ENCODE data around the gene SIPA1L3. TPM values are rescaled to one million over a fixed set of nuclear protein-coding genes. Genes with fewer than 3 reads are reported as not detected.

Gene SIPA1L3
- total and polyA plus RNA-seq, 10 of the 15 experiments (the other 5 are each of a cell fraction or from before 2014, with no cell fraction given) = 0.24 to 66.2 (median 19.1) TPM

DNA sequence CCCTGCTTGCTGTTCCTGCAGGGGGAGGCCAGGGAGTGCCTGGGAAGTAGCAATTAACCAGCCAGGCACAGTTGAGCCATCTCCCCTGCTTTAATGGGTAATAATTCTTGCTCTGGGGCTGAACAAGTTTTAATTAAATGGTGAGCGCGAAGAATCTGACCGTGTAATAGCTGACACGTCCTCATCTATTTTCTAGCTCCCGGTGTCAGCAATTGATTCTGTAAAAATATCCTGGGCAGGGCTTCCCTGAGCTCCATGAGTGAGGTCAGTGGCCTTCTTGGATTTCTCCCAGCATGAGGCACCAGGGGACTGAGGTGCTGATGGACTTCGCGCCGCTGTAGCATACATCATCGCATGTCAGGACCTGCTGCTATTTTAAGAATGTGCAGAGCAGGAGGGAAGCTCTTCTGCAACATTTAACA is 26.9 kb downstream of the SIPA1L3 start (continued):
- TF ChIP-seq, protein P1, sequence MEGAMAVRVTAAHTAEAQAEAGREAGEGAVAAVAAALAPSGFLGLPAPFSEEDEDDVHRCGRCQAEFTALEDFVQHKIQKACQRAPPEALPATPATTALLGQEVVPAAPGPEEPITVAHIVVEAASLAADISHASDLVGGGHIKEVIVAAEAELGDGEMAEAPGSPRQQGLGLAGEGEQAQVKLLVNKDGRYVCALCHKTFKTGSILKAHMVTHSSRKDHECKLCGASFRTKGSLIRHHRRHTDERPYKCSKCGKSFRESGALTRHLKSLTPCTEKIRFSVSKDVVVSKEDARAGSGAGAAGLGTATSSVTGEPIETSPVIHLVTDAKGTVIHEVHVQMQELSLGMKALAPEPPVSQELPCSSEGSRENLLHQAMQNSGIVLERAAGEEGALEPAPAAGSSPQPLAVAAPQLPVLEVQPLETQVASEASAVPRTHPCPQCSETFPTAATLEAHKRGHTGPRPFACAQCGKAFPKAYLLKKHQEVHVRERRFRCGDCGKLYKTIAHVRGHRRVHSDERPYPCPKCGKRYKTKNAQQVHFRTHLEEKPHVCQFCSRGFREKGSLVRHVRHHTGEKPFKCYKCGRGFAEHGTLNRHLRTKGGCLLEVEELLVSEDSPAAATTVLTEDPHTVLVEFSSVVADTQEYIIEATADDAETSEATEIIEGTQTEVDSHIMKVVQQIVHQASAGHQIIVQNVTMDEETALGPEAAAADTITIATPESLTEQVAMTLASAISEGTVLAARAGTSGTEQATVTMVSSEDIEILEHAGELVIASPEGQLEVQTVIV (IDR thresholded peaks at IDR 0.05; ENCODE audit: borderline replicate concordance, partially characterized antibody) = no peak
- TF ChIP-seq ZNF384 (IDR thresholded peaks at IDR 0.05; ENCODE audit: borderline replicate concordance, low read depth, low read length) (no peak), ZNF622 (IDR thresholded peaks at IDR 0.05) (no peak)
- TF ChIP-seq, protein P2, sequence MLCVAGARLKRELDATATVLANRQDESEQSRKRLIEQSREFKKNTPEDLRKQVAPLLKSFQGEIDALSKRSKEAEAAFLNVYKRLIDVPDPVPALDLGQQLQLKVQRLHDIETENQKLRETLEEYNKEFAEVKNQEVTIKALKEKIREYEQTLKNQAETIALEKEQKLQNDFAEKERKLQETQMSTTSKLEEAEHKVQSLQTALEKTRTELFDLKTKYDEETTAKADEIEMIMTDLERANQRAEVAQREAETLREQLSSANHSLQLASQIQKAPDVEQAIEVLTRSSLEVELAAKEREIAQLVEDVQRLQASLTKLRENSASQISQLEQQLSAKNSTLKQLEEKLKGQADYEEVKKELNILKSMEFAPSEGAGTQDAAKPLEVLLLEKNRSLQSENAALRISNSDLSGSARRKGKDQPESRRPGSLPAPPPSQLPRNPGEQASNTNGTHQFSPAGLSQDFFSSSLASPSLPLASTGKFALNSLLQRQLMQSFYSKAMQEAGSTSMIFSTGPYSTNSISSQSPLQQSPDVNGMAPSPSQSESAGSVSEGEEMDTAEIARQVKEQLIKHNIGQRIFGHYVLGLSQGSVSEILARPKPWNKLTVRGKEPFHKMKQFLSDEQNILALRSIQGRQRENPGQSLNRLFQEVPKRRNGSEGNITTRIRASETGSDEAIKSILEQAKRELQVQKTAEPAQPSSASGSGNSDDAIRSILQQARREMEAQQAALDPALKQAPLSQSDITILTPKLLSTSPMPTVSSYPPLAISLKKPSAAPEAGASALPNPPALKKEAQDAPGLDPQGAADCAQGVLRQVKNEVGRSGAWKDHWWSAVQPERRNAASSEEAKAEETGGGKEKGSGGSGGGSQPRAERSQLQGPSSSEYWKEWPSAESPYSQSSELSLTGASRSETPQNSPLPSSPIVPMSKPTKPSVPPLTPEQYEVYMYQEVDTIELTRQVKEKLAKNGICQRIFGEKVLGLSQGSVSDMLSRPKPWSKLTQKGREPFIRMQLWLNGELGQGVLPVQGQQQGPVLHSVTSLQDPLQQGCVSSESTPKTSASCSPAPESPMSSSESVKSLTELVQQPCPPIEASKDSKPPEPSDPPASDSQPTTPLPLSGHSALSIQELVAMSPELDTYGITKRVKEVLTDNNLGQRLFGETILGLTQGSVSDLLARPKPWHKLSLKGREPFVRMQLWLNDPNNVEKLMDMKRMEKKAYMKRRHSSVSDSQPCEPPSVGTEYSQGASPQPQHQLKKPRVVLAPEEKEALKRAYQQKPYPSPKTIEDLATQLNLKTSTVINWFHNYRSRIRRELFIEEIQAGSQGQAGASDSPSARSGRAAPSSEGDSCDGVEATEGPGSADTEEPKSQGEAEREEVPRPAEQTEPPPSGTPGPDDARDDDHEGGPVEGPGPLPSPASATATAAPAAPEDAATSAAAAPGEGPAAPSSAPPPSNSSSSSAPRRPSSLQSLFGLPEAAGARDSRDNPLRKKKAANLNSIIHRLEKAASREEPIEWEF (IDR thresholded peaks at IDR 0.05; ENCODE audit: insufficient replicate concordance, low read depth, low read length) = no peak

DNA sequence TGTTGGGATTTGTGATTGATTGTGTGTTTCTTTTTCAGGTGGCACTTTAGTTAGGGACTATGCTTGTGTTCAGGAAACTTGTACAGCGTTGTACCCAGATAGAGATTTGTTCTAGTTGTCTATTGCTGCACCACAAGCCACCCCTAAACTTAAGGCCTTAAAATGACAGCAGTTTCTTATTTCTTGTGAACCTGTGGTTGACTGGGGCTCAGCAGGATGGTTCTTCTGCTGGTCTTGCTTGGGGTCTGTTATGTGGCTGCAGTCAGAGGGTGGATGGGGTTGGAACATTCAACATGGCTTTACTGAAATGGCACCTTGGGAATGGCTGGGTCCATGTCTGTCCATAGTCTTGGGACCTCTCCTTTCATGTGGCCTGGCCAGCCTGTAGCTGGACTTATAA is 28.3 kb downstream of the SIPA1L3 start:
- H3K4me1 ChIP-seq (ENCODE audit: control insufficient read depth, insufficient read depth, low read length) = peaks cover 21% of the 10 kb centered on the region
- peaks cover 4 to 25% of the 10 kb centered on the region in 2 experiments; a peak in 3 of 4 replicates for H3K36me3 ChIP-seq (ENCODE audit: control insufficient read depth in 2 of 2, insufficient read depth in 2 of 2, low read length in 1 of 2)
- no peak overlapping the region for H3K4me2 ChIP-seq (ENCODE audit: control insufficient read depth, insufficient read depth)
- H3K27me3 ChIP-seq (replicated peaks in 1 of 2; ENCODE audit: control insufficient read depth in 2 of 2, insufficient read depth in 2 of 2, low read length in 1 of 2) = no peaks in the 10 kb centered on the region
- H3K79me2 ChIP-seq (ENCODE audit: control insufficient read depth, insufficient read depth, low read length) = peaks cover 83% of the 10 kb centered on the region
- DNase-seq (ENCODE audit: low read depth, low spot score) (no peak), FAIRE-seq (no peak), ATAC-seq (no peak)
- in situ Hi-C loops (cut with MboI) = no loop called here
- ChIA-PET POLR2A (no interaction called here), SMC1A (ENCODE audit: uncharacterized antibody, unreplicated experiment) (no interaction called here), CTCF (no interaction called here), RAD21 (ENCODE audit: unreplicated experiment) (interaction anchor here (1.2 kb wide), 1 partner anchor 19 kb away, joined by 3 read pairs; no protein-coding TSS in a partner anchor)
- intact Hi-C loops (cut with micrococcal nuclease; ENCODE audit: unreplicated experiment) = no loop called here
- H3K4me3 ChIP-seq = no peak overlapping the region
- H3K9ac ChIP-seq (ENCODE audit: control insufficient read depth, insufficient read depth, low read length) = no peak overlapping the region
- H2AFZ ChIP-seq (ENCODE audit: control insufficient read depth, low read depth, low read length) = no peak overlapping the region
- no peak for TF ChIP-seq SUPT20H (IDR thresholded peaks at IDR 0.05; ENCODE audit: borderline replicate concordance, control insufficient read depth, low read depth, low read length)
- TF ChIP-seq RUNX3 (IDR thresholded peaks at IDR 0.05; ENCODE audit: low read length) = peak; percentile 26; the same call in 1 of the 2 replicates
- TF ChIP-seq ASH2L (IDR thresholded peaks at IDR 0.05; ENCODE audit: borderline replicate concordance, low read depth) = no peak
- peak; percentile 88; the same call in 1 of the 2 replicates for TF ChIP-seq CBX5 (IDR thresholded peaks at IDR 0.05; ENCODE audit: low read depth)
- BruUV-seq (replicated peaks) = TSS peak; percentile 9
- H3K9me3 ChIP-seq (replicated peaks; ENCODE audit: control insufficient read depth, insufficient read depth, low read length) = peaks cover 31% of the 10 kb centered on the region
- H3K27ac ChIP-seq (ENCODE audit: control insufficient read depth, insufficient read depth) = no peak overlapping the region
- WGBS (ENCODE audit: insufficient coverage, insufficient replicate concordance, low lambda C conversion rate, missing lambda C conversion rate) = 7% methylated on average over 1 of the region's 1 CpG
- no peaks in the 10 kb centered on the region for H4K20me1 ChIP-seq (ENCODE audit: control insufficient read depth, insufficient read depth)

All from GM12878 (cell line).